Prostate gland (tissue), 2 donors: ENCODE data around the gene OAS2. TPM values are rescaled to one million over a fixed set of nuclear protein-coding genes. Genes with fewer than 3 reads are reported as not detected.

ENCODE experiments used
- DNase-seq: peaks from one replicate; pipeline ENCODE4 v3.0.0-alpha.2; 2019; ENCODE audit warnings: low spot score
- H3K27ac ChIP-seq, 2 donors: fragments of 200-600 bp; sonication (generic); 2 replicates each; pipeline ENCODE4 v1.5.1; 2017 to 2019
- H3K27me3 ChIP-seq: fragments of 200-600 bp; sonication (generic); replicated peaks from 2 replicates; pipeline ENCODE4 v1.5.1; 2019; ENCODE audit not compliant: insufficient read depth
- H3K36me3 ChIP-seq, 2 donors: fragments of 200-600 bp; sonication (generic); 1 replicate in 1 of 2; 2 replicates in 1 of 2; pipeline versions ENCODE4 v1.5.1 to v1.8.1; 2017 to 2019
- H3K4me1 ChIP-seq: fragments of 200-600 bp; sonication (generic); replicated peaks from 2 replicates; pipeline ENCODE4 v1.5.1; 2019
- H3K4me3 ChIP-seq, 2 donors: fragments of 200-600 bp; sonication (generic); 2 replicates each; pipeline ENCODE4 v1.5.1; 2017 to 2019
- H3K9me3 ChIP-seq: fragments of 200-600 bp; sonication (generic); 2 replicates; pipeline ENCODE4 v1.5.1; 2017
- POLR2A ChIP-seq: fragments of 450-650 bp; IDR thresholded peaks from one replicate; pipeline ENCODE4 v1.6.1; 2016; ENCODE audit warnings: antibody characterized with exemption, mild to moderate bottlenecking
- POLR2AphosphoS5 ChIP-seq: sonication (generic); formaldehyde crosslinking; IDR thresholded peaks from one replicate; pipeline ENCODE4 v1.6.1; 2017; ENCODE audit warnings: antibody characterized with exemption
- WGBS: methylation state at CpG from one replicate; pipeline ENCODE4 v1.1.5; 2018; 5-methylcytosine and 5-hydroxymethylcytosine counted together
- intact Hi-C: fragments of 100-400 bp; cut with DNase I; formaldehyde crosslinking; loops from one replicate; pipeline ENCODE4 v1.14.2; 2022
- total RNA-seq, 2 donors: library from RNA; depleted of rRNA; stranded (reverse); fragments of >200 nt; gene quantifications; one replicate each; pipeline ENCODE4 v1.1.0, GENCODE V29; 2016
- TF ChIP-seq, protein P1 (sequence below), 4 experiments: fragments of 200-600 bp in 2 of 4; fragments of 450-650 bp in 2 of 4; sonication (generic) in 2 of 4; IDR thresholded peaks; 1 replicate in 3 of 4; 2 replicates in 1 of 4; pipeline ENCODE4 v1.5.1; 2016 to 2019; ENCODE audit warnings: antibody characterized with exemption in 4 of 4, mild to moderate bottlenecking in 2 of 4, moderate library complexity in 2 of 4

Gene OAS2
- total RNA-seq, 2 donors from 2014 or later: 9.7 to 12.4 TPM

DNA sequence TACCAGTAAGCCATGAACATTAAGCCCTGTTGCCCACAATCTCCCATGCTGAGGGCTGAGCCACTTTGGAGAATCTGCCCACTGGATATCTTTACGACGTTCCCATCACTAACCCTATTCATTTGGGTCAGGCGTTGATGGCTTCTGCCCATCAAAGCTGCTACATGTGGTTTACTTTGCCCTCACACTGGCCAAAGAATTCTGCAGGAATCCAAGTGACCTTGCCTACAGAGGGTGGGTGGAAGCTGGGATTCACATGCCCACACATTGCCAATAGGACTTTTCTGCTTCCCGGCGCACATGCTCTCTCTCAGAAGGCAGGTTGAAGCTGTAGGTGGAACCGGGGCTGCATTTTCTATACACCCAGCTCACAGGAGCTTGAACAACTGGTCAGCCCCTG lies 28.3 kb downstream of the OAS2 start:
- 81% methylated on average over 6 of the region's 6 CpGs for WGBS
- no peak overlapping the region for H3K4me3 ChIP-seq
- TF ChIP-seq, protein P1, sequence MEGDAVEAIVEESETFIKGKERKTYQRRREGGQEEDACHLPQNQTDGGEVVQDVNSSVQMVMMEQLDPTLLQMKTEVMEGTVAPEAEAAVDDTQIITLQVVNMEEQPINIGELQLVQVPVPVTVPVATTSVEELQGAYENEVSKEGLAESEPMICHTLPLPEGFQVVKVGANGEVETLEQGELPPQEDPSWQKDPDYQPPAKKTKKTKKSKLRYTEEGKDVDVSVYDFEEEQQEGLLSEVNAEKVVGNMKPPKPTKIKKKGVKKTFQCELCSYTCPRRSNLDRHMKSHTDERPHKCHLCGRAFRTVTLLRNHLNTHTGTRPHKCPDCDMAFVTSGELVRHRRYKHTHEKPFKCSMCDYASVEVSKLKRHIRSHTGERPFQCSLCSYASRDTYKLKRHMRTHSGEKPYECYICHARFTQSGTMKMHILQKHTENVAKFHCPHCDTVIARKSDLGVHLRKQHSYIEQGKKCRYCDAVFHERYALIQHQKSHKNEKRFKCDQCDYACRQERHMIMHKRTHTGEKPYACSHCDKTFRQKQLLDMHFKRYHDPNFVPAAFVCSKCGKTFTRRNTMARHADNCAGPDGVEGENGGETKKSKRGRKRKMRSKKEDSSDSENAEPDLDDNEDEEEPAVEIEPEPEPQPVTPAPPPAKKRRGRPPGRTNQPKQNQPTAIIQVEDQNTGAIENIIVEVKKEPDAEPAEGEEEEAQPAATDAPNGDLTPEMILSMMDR (IDR thresholded peaks at IDR 0.05): no peak
- TF ChIP-seq POLR2A: no peak
- no peak for TF ChIP-seq POLR2AphosphoS5
- DNase-seq: no peak
- H3K36me3 ChIP-seq: no peaks in the 10 kb centered on the region
- intact Hi-C loops: no loop called here
- no peaks in the 10 kb centered on the region for H3K9me3 ChIP-seq
- no peaks in the 10 kb centered on the region for H3K4me1 ChIP-seq
- H3K27me3 ChIP-seq: no peaks in the 10 kb centered on the region
- no peak overlapping the region for H3K27ac ChIP-seq

- Histone ChIP-seq H3K9me3 (no peaks in the 10 kb centered on the region), H3K4me3 (no peak overlapping the region), H3K27me3 (no peaks in the 10 kb centered on the region), H3K36me3 (no peaks in the 10 kb centered on the region), H3K27ac (no peak overlapping the region), H3K4me1 (no peaks in the 10 kb centered on the region)
- intact Hi-C loops: no loop called here
- WGBS: 89% methylated on average over 4 of the region's 4 CpGs
- no peak for DNase-seq
- TF ChIP-seq, protein P1 (IDR thresholded peaks at IDR 0.05): no peak
- no peak for TF ChIP-seq POLR2AphosphoS5
- TF ChIP-seq POLR2A: no peak
These were observed 28.8 kb downstream of the OAS2 start for GRCh38 chr12:113007166-113007565.

GRCh38 chr12:113010701-113011100 lies 32.4 kb downstream of the OAS2 start:
- intact Hi-C loops: no loop called here
- no peak for TF ChIP-seq POLR2AphosphoS5
- TF ChIP-seq, protein P1 (IDR thresholded peaks at IDR 0.05): no peak
- no peak for TF ChIP-seq POLR2A
- Histone ChIP-seq H3K36me3 (no peaks in the 10 kb centered on the region), H3K4me3 (no peak overlapping the region), H3K27ac (no peak overlapping the region), H3K27me3 (no peaks in the 10 kb centered on the region), H3K9me3 (no peaks in the 10 kb centered on the region), H3K4me1 (no peaks in the 10 kb centered on the region)
- DNase-seq: no peak
- 56% methylated on average over 2 of the region's 2 CpGs for WGBS

DNA sequence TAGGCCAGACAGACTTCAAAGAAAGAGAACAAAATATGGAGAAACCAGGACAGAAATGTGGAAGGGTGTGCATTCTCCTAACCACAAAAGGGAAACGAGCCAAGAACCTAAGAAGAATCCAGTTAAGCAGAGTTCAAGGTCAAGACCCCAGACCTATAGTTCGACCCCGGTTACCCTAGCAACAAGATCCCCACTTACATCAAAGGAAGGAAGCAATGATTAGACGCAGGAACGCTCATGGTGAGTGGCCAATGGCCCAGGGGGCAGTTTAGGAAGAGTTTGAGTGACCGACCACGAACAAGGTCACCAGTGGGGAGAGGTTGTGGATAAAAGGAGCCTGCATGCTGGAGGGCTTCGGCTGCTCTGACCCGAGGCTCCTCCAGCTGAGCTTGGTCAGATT lies 36.2 kb downstream of the OAS2 start:
- H3K4me3 ChIP-seq: no peak overlapping the region
- no peak overlapping the region for H3K27ac ChIP-seq
- no peaks in the 10 kb centered on the region for H3K4me1 ChIP-seq
- H3K9me3 ChIP-seq: no peaks in the 10 kb centered on the region
- no peak for DNase-seq
- no peaks in the 10 kb centered on the region for H3K27me3 ChIP-seq
- intact Hi-C loops: no loop called here
- WGBS: 69% methylated on average over 9 of the region's 9 CpGs
- H3K36me3 ChIP-seq: no peaks in the 10 kb centered on the region
- TF ChIP-seq POLR2AphosphoS5 (no peak), POLR2A (no peak)
- TF ChIP-seq, protein P1 (IDR thresholded peaks at IDR 0.05): no peak

DNA sequence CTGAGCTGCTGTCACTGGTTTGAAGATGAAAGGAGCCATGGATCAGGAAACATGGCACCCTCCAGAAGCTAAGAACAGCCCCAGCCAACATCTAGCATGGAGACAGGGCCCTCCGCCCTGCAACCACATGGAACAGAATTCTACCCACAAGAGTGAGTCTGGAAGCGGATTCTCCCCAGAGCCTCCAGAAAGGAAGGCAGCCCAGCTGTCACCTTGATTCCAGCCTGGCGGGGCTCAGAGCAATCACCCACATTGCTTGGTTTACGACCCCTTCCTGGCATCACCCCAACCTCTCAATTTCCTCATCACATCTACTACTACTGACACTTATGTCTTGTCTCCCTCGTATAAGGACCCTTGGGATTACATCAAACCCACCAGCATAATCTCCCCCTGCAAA lies 38.5 kb downstream of the OAS2 start:
- H3K4me1 ChIP-seq: no peaks in the 10 kb centered on the region
- intact Hi-C loops: no loop called here
- no peak overlapping the region for H3K4me3 ChIP-seq
- TF ChIP-seq, protein P1 (IDR thresholded peaks at IDR 0.05): no peak
- no peak for TF ChIP-seq POLR2A
- TF ChIP-seq POLR2AphosphoS5: no peak
- no peaks in the 10 kb centered on the region for H3K9me3 ChIP-seq
- H3K27ac ChIP-seq: no peak overlapping the region
- 69% methylated on average over 5 of the region's 5 CpGs for WGBS
- no peaks in the 10 kb centered on the region for H3K27me3 ChIP-seq
- no peak for DNase-seq
- no peaks in the 10 kb centered on the region for H3K36me3 ChIP-seq
